Neutrophil (primary cell): ENCODE results near the gene TJP3.

Experiments used
- H3K27ac ChIP-seq: fragments of 200-600 bp; sonication (generic); 2 replicates; pipeline ENCODE4 v1.5.1; 2016; ENCODE audit warnings: mild to moderate bottlenecking, moderate library complexity
- H3K27me3 ChIP-seq: fragments of 200-600 bp; sonication (generic); 2 replicates; pipeline ENCODE4 v1.6.0; 2016; ENCODE audit warnings: mild to moderate bottlenecking
- H3K36me3 ChIP-seq: fragments of 200-600 bp; sonication (generic); 2 replicates; pipeline ENCODE4 v1.5.1; 2017
- H3K4me1 ChIP-seq, 2 experiments: fragments of 200-600 bp in 1 of 2; sonication (generic) in 1 of 2; 1 replicate in 1 of 2; 2 replicates in 1 of 2; pipeline versions ENCODE4 v1.5.1 to v1.6.1; 2013 to 2016; ENCODE audit warnings: low read depth in 1 of 2, low read length in 1 of 2, mild to moderate bottlenecking in 1 of 2, moderate library complexity in 1 of 2; ENCODE audit not compliant: control insufficient read depth in 1 of 2, insufficient read depth in 1 of 2
- H3K4me3 ChIP-seq, 2 experiments: fragments of 200-600 bp in 1 of 2; sonication (generic) in 1 of 2; 1 replicate in 1 of 2; 2 replicates in 1 of 2; pipeline ENCODE4 v1.5.1; 2013 to 2016; ENCODE audit warnings: low read depth in 1 of 2, low read length in 1 of 2, mild to moderate bottlenecking in 1 of 2, moderate library complexity in 1 of 2
- H3K9me3 ChIP-seq: fragments of 200-600 bp; sonication (generic); 2 replicates; pipeline ENCODE4 v1.5.1; 2016
- CTCF ChIP-seq: fragments of 200-600 bp; sonication (generic); IDR thresholded peaks from 2 replicates; pipeline ENCODE4 v1.5.1; 2016; ENCODE audit warnings: antibody characterized with exemption

The TJP3 gene

GRCh38 chr19:3674784-3675543, 33.2 kb upstream of the TJP3 start:
- Histone ChIP-seq H3K27me3 (peaks cover 30% of the 10 kb centered on the region), H3K36me3 (no peaks in the 10 kb centered on the region), H3K4me1 (peaks cover 10 to 16% of the 10 kb centered on the region in 2 experiments), H3K9me3 (no peaks in the 10 kb centered on the region), H3K4me3 (no peak overlapping the region), H3K27ac (no peak overlapping the region)
- TF ChIP-seq CTCF: no peak

GRCh38 chr19:3678188-3678587, 30.0 kb upstream of the TJP3 start:
- H3K9me3 ChIP-seq: no peaks in the 10 kb centered on the region
- no peaks in the 10 kb centered on the region for H3K4me1 ChIP-seq
- H3K27me3 ChIP-seq: no peaks in the 10 kb centered on the region
- H3K27ac ChIP-seq: no peak overlapping the region
- no peaks in the 10 kb centered on the region for H3K36me3 ChIP-seq
- H3K4me3 ChIP-seq: no peak overlapping the region
- TF ChIP-seq CTCF: no peak

GRCh38 chr19:3679138-3679537, 29.0 kb upstream of the TJP3 start:
- Histone ChIP-seq H3K27me3 (no peaks in the 10 kb centered on the region), H3K9me3 (no peaks in the 10 kb centered on the region), H3K36me3 (peaks cover 1% of the 10 kb centered on the region), H3K4me1 (no peaks in the 10 kb centered on the region), H3K27ac (no peak overlapping the region), H3K4me3 (no peak overlapping the region)
- no peak for TF ChIP-seq CTCF

- Histone ChIP-seq H3K27me3 (no peaks in the 10 kb centered on the region), H3K36me3 (peaks cover 6% of the 10 kb centered on the region), H3K27ac (no peak overlapping the region), H3K9me3 (no peaks in the 10 kb centered on the region), H3K4me1 (no peaks in the 10 kb centered on the region), H3K4me3 (no peak overlapping the region)
- no peak for TF ChIP-seq CTCF
Measured at GRCh38 chr19:3679581-3679980, 28.6 kb upstream of the TJP3 start.

GRCh38 chr19:3680939-3681338, 27.2 kb upstream of the TJP3 start:
- Histone ChIP-seq H3K9me3 (no peaks in the 10 kb centered on the region), H3K36me3 (peaks cover 7% of the 10 kb centered on the region)

More at GRCh38 chr19:3680939-3681338, 27.2 kb upstream of the TJP3 start:
- Histone ChIP-seq H3K4me3 (no peak overlapping the region), H3K4me1 (no peaks in the 10 kb centered on the region), H3K27ac (no peak overlapping the region), H3K27me3 (no peaks in the 10 kb centered on the region)
- no peak for TF ChIP-seq CTCF
